ENCODE results near the gene PRUNE2. TPM values are rescaled to one million over a fixed set of nuclear protein-coding genes. Genes with fewer than 3 reads are reported as not detected.
"Not testable (repeated sequence)": the region's sequence is repeated elsewhere in the genome, so short reads cannot be mapped to it uniquely, and the experiment has no call there.

Gene PRUNE2, protein sequence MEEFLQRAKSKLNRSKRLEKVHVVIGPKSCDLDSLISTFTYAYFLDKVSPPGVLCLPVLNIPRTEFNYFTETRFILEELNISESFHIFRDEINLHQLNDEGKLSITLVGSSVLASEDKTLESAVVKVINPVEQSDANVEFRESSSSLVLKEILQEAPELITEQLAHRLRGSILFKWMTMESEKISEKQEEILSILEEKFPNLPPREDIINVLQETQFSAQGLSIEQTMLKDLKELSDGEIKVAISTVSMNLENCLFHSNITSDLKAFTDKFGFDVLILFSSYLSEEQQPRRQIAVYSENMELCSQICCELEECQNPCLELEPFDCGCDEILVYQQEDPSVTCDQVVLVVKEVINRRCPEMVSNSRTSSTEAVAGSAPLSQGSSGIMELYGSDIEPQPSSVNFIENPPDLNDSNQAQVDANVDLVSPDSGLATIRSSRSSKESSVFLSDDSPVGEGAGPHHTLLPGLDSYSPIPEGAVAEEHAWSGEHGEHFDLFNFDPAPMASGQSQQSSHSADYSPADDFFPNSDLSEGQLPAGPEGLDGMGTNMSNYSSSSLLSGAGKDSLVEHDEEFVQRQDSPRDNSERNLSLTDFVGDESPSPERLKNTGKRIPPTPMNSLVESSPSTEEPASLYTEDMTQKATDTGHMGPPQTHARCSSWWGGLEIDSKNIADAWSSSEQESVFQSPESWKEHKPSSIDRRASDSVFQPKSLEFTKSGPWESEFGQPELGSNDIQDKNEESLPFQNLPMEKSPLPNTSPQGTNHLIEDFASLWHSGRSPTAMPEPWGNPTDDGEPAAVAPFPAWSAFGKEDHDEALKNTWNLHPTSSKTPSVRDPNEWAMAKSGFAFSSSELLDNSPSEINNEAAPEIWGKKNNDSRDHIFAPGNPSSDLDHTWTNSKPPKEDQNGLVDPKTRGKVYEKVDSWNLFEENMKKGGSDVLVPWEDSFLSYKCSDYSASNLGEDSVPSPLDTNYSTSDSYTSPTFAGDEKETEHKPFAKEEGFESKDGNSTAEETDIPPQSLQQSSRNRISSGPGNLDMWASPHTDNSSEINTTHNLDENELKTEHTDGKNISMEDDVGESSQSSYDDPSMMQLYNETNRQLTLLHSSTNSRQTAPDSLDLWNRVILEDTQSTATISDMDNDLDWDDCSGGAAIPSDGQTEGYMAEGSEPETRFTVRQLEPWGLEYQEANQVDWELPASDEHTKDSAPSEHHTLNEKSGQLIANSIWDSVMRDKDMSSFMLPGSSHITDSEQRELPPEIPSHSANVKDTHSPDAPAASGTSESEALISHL (N-terminal part only)
- total RNA-seq (2021; ENCODE audit: unreplicated experiment) (0.59 TPM), Bru-seq, nascent RNA (percentile 15 among the genes with signal in this experiment), BruChase-seq, experiment 1, labeled RNA remaining after a 6-hour chase (percentile 14 among the genes with signal in this experiment), BruChase-seq, experiment 2, labeled RNA remaining after a 2-hour chase (percentile 14 among the genes with signal in this experiment)
- polyA plus RNA-seq (2012), result 0.15 and 0.23 TPM in 2 replicates
- long read RNA-seq, result 0 reads

DNA sequence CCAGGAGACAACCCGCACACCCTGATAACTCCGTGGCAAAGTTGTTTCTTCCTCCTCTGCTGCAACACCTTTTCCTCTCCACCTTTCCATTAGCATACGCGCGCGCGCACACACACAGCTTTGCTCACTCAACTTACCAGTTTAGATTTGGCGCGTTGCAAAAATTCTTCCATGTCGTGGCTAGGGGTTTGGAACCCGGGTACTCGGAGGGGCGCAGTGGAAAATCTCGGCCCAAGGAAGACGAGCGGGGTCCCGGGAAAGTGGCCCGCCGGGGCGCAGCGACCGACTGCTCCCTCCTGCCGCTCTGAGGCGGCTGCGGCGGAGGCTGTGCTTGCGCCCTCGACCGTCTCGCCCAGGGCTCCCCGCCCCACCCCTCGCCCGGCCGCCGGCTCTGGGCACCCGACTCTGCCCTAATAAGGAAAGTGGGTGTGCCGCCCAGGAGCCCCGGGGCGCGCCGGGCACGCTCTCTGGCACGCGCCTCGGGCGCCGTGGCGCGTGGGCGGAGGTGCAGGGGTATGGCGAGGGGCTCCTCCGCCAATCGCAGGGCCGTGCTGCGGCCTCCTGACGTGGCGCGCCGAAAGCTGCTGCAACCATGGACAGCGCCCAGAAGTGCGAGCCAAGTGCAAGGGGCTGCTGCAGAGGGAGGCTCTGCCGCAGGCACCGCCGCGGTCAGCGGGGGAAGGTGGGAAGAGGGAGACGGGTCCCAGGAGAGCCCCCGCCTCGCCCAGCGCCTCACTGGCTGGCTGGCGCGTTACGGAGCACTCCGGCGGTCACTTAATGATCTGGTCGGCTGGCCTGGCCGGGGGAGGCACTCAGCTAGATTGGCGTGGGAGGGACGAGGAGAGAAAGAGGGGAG is at the start of gene PRUNE2:
PRUNE2 (minus strand) TSS at position 324 of the 856 bp plus-strand sequence; CDS start at position 173, 151 bp downstream.
- H3K4me1 ChIP-seq (ENCODE audit: control insufficient read depth in 1 of 2, insufficient read depth in 2 of 2, low read length in 2 of 2), result no peaks in the 10 kb centered on the region; a peak in 1 of 4 replicates
- H3K9ac ChIP-seq (ENCODE audit: low read length), result no peak within 1 kb of the TSS
- no peaks in the 10 kb centered on the region for H3K9me3 ChIP-seq (ENCODE audit: control insufficient read depth in 1 of 2, insufficient read depth in 1 of 2, low read depth in 1 of 2, low read length in 2 of 2)
- intact Hi-C loops (cut with micrococcal nuclease), result no loop called here
- H3K9me2 ChIP-seq (ENCODE audit: insufficient read depth), result no peaks in the 10 kb centered on the region
- H3K4me2 ChIP-seq (ENCODE audit: low read length), result 0 out of 2 replicates have a peak within 1 kb of the TSS, but pooled peaks have one; percentile 9
- DNase-seq (ENCODE audit: low read depth, low spot score) (no peak), ATAC-seq (peak; percentile 86)
- no peaks in the 10 kb centered on the region for H3K36me3 ChIP-seq (ENCODE audit: control insufficient read depth in 1 of 2, insufficient read depth in 2 of 2, low read length in 2 of 2)
- no peak within 1 kb of the TSS for H3K27ac ChIP-seq (ENCODE audit: low read depth, low read length)
- ChIA-PET CTCF (no interaction called here), RAD21 (ENCODE audit: low non-redundant PET in 1 of 2, low total read pairs in 2 of 2, uncharacterized antibody in 2 of 2, unreplicated experiment in 2 of 2) (no interaction called here), POLR2A (no interaction called here)
- no peak within 1 kb of the TSS for H3K4me3 ChIP-seq (replicated peaks in 1 of 2; ENCODE audit: low read depth in 1 of 2, low read length in 2 of 2)
- no peak within 1 kb of the TSS for H2AFZ ChIP-seq (ENCODE audit: low read depth, low read length, poor library complexity, severe bottlenecking)
- no TSS peak for BruUV-seq (replicated peaks)
- TF ChIP-seq POLR2A (IDR thresholded peaks at IDR 0.05; ENCODE audit: borderline replicate concordance, extremely low read depth, insufficient read depth, insufficient read length), result no peak
- TF ChIP-seq, protein P1, sequence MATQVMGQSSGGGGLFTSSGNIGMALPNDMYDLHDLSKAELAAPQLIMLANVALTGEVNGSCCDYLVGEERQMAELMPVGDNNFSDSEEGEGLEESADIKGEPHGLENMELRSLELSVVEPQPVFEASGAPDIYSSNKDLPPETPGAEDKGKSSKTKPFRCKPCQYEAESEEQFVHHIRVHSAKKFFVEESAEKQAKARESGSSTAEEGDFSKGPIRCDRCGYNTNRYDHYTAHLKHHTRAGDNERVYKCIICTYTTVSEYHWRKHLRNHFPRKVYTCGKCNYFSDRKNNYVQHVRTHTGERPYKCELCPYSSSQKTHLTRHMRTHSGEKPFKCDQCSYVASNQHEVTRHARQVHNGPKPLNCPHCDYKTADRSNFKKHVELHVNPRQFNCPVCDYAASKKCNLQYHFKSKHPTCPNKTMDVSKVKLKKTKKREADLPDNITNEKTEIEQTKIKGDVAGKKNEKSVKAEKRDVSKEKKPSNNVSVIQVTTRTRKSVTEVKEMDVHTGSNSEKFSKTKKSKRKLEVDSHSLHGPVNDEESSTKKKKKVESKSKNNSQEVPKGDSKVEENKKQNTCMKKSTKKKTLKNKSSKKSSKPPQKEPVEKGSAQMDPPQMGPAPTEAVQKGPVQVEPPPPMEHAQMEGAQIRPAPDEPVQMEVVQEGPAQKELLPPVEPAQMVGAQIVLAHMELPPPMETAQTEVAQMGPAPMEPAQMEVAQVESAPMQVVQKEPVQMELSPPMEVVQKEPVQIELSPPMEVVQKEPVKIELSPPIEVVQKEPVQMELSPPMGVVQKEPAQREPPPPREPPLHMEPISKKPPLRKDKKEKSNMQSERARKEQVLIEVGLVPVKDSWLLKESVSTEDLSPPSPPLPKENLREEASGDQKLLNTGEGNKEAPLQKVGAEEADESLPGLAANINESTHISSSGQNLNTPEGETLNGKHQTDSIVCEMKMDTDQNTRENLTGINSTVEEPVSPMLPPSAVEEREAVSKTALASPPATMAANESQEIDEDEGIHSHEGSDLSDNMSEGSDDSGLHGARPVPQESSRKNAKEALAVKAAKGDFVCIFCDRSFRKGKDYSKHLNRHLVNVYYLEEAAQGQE (IDR thresholded peaks at IDR 0.05; ENCODE audit: low read depth), result peak; percentile 66
- TF ChIP-seq SRF (IDR thresholded peaks at IDR 0.05; ENCODE audit: low read depth), result peak; percentile 64; the same call in 1 of the 2 replicates
- peak; percentile 54; the same call in 1 of the 2 replicates for TF ChIP-seq EGR1 (IDR thresholded peaks at IDR 0.05; ENCODE audit: low read depth)
- peaks cover 48% of the 10 kb centered on the region for H3K27me3 ChIP-seq (ENCODE audit: insufficient read depth, low read length)
- no peaks in the 10 kb centered on the region for H3K79me2 ChIP-seq (ENCODE audit: insufficient read depth, low read length)
- no peaks in the 10 kb centered on the region for H4K20me1 ChIP-seq (ENCODE audit: insufficient read depth)

DNA sequence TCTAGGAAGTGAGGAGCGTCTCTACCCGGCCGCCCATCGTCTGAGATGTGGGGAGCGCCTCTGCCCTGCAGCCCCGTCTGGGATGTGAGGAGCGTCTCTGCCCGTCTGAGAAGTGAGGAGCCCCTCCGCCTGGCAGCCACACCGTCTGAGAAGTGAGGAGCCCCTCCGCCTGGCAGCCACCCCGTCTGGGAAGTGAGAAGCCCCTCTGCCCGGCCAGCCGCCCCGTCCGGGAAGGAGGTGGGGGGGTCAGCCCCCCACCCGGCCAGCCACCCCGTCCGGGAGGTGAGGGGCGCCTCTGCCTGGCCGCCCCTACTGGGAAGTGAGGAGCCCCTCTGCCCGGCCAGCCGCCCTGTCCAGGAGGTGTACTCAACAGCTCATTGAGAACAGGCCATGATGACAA is 49.5 kb upstream of the PRUNE2 start:
- ATAC-seq; H3K9me2 ChIP-seq (ENCODE audit: insufficient read depth): not testable (repeated sequence)

More for the DNA sequence above, 49.5 kb upstream of the PRUNE2 start:
- H3K4me1 ChIP-seq (ENCODE audit: control insufficient read depth in 1 of 2, insufficient read depth in 2 of 2, low read length in 2 of 2); H4K20me1 ChIP-seq (ENCODE audit: insufficient read depth); BruUV-seq (replicated peaks); H3K27ac ChIP-seq (ENCODE audit: low read depth, low read length); H3K27me3 ChIP-seq (ENCODE audit: insufficient read depth, low read length); H3K79me2 ChIP-seq (ENCODE audit: insufficient read depth, low read length); H2AFZ ChIP-seq (ENCODE audit: low read depth, low read length, poor library complexity, severe bottlenecking); H3K4me2 ChIP-seq (ENCODE audit: low read length); H3K36me3 ChIP-seq (ENCODE audit: control insufficient read depth in 1 of 2, insufficient read depth in 2 of 2, low read length in 2 of 2); intact Hi-C loops (cut with micrococcal nuclease); H3K4me3 ChIP-seq (replicated peaks in 1 of 2; ENCODE audit: low read depth in 1 of 2, low read length in 2 of 2); POLR2A ChIA-PET; H3K9me3 ChIP-seq (ENCODE audit: control insufficient read depth in 1 of 2, insufficient read depth in 1 of 2, low read depth in 1 of 2, low read length in 2 of 2); H3K9ac ChIP-seq (ENCODE audit: low read length); RAD21 ChIA-PET (ENCODE audit: low non-redundant PET in 1 of 2, low total read pairs in 2 of 2, uncharacterized antibody in 2 of 2, unreplicated experiment in 2 of 2); DNase-seq (ENCODE audit: low read depth, low spot score); CTCF ChIA-PET: not testable (repeated sequence)

All from HCT116 (cell line).